ENCODE data around the gene BPIFA1.

GRCh38 chr20:33252460-33252859 lies 16.7 kb downstream of the BPIFA1 start:
- no peak for TF ChIP-seq TEAD4 (IDR thresholded peaks at IDR 0.05; ENCODE audit: borderline replicate concordance, insufficient read depth)
- no peak for TF ChIP-seq PBX3 (IDR thresholded peaks at IDR 0.05)
- TF ChIP-seq CTCF (IDR thresholded peaks at IDR 0.05) = no peak
- TF ChIP-seq RAD21 (IDR thresholded peaks at IDR 0.05; ENCODE audit: low read length) = no peak
